GM18951 (cell line): ENCODE results near the gene OXTR.

ENCODE experiments used
- POLR2A ChIP-seq: IDR thresholded peaks from 4 replicates; pipeline ENCODE4 v1.6.1; 2011; ENCODE audit warnings: mild to moderate bottlenecking; ENCODE audit not compliant: insufficient read length, insufficient read depth; ENCODE audit errors: extremely low read depth
- in situ Hi-C: fragments of 300-500 bp; cut with MboI; formaldehyde crosslinking; loops from one replicate; pipeline ENCODE4 v1.12.0; 2022; ENCODE audit warnings: low sequenced_read_pairs, mixed read lengths, inconsistent platforms; ENCODE audit not compliant: unreplicated experiment

OXTR gene

GRCh38 chr3:8741581-8742261 is 27.7 kb downstream of the OXTR start:
- TF ChIP-seq POLR2A, result no peak
- in situ Hi-C loops, result no loop called here

- in situ Hi-C loops, result no loop called here
- TF ChIP-seq POLR2A, result no peak
Measured at GRCh38 chr3:8739757-8740504, 29.5 kb downstream of the OXTR start.

GRCh38 chr3:8738639-8739038 is 30.8 kb downstream of the OXTR start:
- in situ Hi-C loops, result no loop called here
- TF ChIP-seq POLR2A, result no peak

GRCh38 chr3:8737823-8738222 is 31.6 kb downstream of the OXTR start:
- in situ Hi-C loops, result no loop called here

GRCh38 chr3:8737301-8737700 is 32.1 kb downstream of the OXTR start:
- in situ Hi-C loops, result no loop called here
- TF ChIP-seq POLR2A, result no peak

More at GRCh38 chr3:8737823-8738222, 31.6 kb downstream of the OXTR start:
- TF ChIP-seq POLR2A, result no peak

GRCh38 chr3:8736436-8736835 is 33.0 kb downstream of the OXTR start:
- TF ChIP-seq POLR2A, result no peak
- in situ Hi-C loops, result no loop called here

GRCh38 chr3:8734908-8735307 is 34.5 kb downstream of the OXTR start:
- in situ Hi-C loops, result no loop called here
- TF ChIP-seq POLR2A, result no peak

- in situ Hi-C loops, result no loop called here
- TF ChIP-seq POLR2A, result no peak
Measured at GRCh38 chr3:8734137-8734878, 35.1 kb downstream of the OXTR start.

GRCh38 chr3:8733332-8734094 is 35.9 kb downstream of the OXTR start, which contains the start of gene CAV3:
Gene CAV3, plus strand, starts transcription at chr3:8733802. Its CDS starts 75 bp downstream, at chr3:8733877.
- TF ChIP-seq POLR2A, result no peak
- in situ Hi-C loops, result no loop called here

GRCh38 chr3:8732413-8732812 is 37.0 kb downstream of the OXTR start:
- TF ChIP-seq POLR2A, result no peak
- in situ Hi-C loops, result no loop called here

GRCh38 chr3:8730656-8731055 is 38.8 kb downstream of the OXTR start:
- in situ Hi-C loops, result no loop called here
- TF ChIP-seq POLR2A, result no peak

GRCh38 chr3:8729479-8729878 is 39.9 kb downstream of the OXTR start:
- no peak for TF ChIP-seq POLR2A
- in situ Hi-C loops, result no loop called here
